ENCODE results near the gene MMP14.
"Not testable (repeated sequence)": the region's sequence is repeated elsewhere in the genome, so short reads cannot be mapped to it uniquely, and the experiment has no call there.

The MMP14 gene

DNA sequence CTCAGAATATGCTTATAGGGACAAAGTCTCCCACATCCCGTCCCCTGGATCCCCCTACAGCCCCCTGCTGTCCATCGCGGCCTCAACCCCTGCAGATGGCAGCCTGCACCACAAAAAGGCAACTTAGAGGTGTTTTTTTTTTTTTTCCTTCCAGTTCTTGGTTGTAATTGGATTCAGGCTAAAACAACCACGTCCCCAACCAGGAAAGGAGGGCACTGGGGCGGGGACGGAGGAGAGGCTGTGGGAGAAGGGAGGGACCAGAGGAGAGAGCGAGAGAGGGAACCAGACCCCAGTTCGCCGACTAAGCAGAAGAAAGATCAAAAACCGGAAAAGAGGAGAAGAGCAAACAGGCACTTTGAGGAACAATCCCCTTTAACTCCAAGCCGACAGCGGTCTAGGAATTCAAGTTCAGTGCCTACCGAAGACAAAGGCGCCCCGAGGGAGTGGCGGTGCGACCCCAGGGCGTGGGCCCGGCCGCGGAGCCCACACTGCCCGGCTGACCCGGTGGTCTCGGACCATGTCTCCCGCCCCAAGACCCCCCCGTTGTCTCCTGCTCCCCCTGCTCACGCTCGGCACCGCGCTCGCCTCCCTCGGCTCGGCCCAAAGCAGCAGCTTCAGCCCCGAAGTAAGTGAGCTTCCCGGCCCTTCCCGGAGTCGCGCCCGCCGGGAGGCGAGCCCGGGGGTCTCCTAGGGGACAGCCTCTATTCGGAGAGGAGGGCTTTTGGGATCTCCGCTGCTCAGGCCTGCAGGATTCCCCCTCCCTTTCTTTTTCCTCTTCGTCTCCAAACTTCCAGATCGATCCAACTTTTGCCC is at the start of gene MMP14:
TSS of gene MMP14 (plus strand) at position 285 of the 813 bp plus-strand sequence. CDS start at position 518, 233 bp downstream.
- DNase-seq (ENCODE audit: extremely low spot score, insufficient read length, low read depth): no peak
- no peak for FAIRE-seq

DNA sequence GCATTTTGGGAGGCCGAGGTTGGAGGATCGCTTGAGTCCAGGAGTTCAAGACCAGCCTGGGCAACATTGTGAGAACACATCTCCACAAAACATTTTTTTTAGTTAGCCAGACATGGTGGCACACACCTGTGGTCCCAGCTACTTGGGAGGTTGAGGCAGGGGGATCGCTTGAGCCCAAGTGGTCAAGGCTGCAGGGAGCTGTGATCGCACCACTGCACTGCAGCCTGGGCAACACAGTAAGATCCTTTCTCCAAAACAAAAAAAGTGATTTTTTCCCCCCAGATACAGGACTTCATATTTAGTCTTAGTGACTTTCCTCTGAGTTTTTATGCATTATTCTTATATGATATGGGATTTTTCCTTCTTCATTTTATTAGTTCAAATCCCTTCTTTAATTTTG is 49.7 kb upstream of the MMP14 start:
- FAIRE-seq (no peak), DNase-seq (ENCODE audit: extremely low spot score, insufficient read length, low read depth) (no peak)

GRCh38 chr14:22791301-22791700 is 45.1 kb upstream of the MMP14 start:
- DNase-seq (ENCODE audit: extremely low spot score, insufficient read length, low read depth): no peak
- FAIRE-seq: peak; percentile 15

DNA sequence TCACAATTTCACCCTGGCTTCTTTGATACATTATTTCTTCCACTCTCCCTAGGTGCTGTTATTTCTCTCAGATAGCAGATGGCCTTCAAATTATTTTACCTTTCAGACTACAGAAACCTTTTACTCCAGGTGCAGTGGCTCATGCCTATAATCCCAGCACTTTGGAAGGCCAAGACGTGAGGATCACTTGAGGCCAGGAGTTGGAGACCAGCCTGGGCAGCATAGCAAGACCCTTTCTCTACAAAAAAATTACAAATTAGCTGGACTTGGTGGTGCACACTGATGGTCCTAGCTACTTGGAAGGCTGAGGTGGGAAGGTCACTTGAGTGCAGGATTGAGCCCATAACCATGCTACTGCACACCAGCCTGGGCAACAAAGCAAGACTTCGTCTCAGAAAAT is 44.2 kb upstream of the MMP14 start:
- FAIRE-seq: no peak
- DNase-seq (ENCODE audit: extremely low spot score, insufficient read length, low read depth): no peak

GRCh38 chr14:22793550-22793949 is 42.8 kb upstream of the MMP14 start:
- FAIRE-seq; DNase-seq (ENCODE audit: extremely low spot score, insufficient read length, low read depth): not testable (repeated sequence)

DNA sequence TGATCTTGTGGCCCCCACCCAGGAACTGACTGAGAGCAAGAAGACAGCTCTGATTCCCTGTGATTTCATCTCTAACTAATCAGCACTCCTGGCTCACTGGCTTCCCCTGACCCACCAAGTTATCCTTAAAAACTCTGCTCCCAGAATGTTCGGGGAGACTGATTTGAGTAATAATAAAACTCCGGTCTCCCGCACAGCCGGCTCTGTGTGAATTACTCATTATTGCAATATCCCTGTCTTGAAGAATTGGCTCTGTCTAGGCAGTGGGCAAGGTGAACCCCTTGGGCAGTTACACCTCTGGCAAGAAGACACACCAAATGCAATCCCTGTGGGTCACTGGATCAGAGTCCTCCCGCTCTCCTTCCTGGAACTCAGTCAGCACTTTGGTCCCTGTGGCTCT is 42.4 kb upstream of the MMP14 start:
- FAIRE-seq: no peak

GRCh38 chr14:22794551-22794951 is 41.8 kb upstream of the MMP14 start:
- no peak for DNase-seq (ENCODE audit: extremely low spot score, insufficient read length, low read depth)
- peak; percentile 86 for FAIRE-seq

More for the DNA sequence above, 42.4 kb upstream of the MMP14 start:
- no peak for DNase-seq (ENCODE audit: extremely low spot score, insufficient read length, low read depth)

- FAIRE-seq (peak; percentile 78), DNase-seq (ENCODE audit: extremely low spot score, insufficient read length, low read depth) (no peak)
Measured at GRCh38 chr14:22796087-22796707, 40.2 kb upstream of the MMP14 start.

- FAIRE-seq (no peak), DNase-seq (ENCODE audit: extremely low spot score, insufficient read length, low read depth) (no peak)
Measured at GRCh38 chr14:22797017-22797917, 39.1 kb upstream of the MMP14 start.

- DNase-seq (ENCODE audit: extremely low spot score, insufficient read length, low read depth): no peak
- FAIRE-seq: no peak
Measured at GRCh38 chr14:22798528-22798927, 37.9 kb upstream of the MMP14 start.

DNA sequence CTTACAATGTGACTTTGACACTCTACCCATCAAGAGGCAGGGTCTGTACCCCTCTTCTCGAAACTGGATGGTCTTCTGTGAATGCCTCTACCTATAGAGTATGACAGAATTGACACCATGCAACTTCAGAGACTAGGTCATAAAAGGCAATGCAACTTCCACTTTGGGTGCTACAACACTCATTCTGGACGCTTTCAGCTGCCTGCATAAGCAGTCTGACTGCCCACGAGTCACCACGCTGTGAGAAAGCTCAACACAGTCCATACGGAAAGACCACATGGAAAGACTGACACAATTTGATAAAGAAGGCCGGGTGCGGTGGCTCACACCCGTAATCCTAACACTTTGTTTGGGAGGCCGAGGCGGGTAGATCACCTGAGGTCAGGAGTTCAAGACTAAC is 36.0 kb upstream of the MMP14 start:
- no peak for FAIRE-seq
- DNase-seq (ENCODE audit: extremely low spot score, insufficient read length, low read depth): no peak

DNA sequence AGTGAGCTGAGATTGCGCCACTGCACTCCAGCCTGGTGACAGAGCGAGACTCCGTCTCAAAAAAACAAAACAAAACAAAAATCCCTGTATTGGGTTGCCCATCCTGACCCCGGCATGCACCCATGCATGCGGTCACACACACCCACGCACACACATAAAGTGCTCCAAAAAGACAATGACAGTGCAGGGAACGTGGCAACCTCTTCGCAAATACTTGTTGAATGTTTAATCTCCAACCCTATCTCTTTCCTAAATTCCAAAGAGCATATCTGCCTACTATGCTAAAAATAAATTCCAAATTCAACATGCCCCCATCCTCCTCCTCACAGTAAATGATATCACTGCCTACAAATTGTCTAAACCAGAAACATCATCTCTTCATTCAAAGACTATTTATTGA is 34.7 kb upstream of the MMP14 start:
- no peak for FAIRE-seq
- DNase-seq (ENCODE audit: extremely low spot score, insufficient read length, low read depth): no peak

- FAIRE-seq: peak; percentile 70
Measured at GRCh38 chr14:22802860-22803686, 33.3 kb upstream of the MMP14 start.

GRCh38 chr14:22803687-22803974 is 32.8 kb upstream of the MMP14 start:
- no peak for FAIRE-seq
- DNase-seq (ENCODE audit: extremely low spot score, insufficient read length, low read depth): no peak

More at GRCh38 chr14:22802860-22803686, 33.3 kb upstream of the MMP14 start:
- DNase-seq (ENCODE audit: extremely low spot score, insufficient read length, low read depth): no peak

- FAIRE-seq; DNase-seq (ENCODE audit: extremely low spot score, insufficient read length, low read depth): not testable (repeated sequence)
Measured at GRCh38 chr14:22805235-22805634, 31.1 kb upstream of the MMP14 start.

DNA sequence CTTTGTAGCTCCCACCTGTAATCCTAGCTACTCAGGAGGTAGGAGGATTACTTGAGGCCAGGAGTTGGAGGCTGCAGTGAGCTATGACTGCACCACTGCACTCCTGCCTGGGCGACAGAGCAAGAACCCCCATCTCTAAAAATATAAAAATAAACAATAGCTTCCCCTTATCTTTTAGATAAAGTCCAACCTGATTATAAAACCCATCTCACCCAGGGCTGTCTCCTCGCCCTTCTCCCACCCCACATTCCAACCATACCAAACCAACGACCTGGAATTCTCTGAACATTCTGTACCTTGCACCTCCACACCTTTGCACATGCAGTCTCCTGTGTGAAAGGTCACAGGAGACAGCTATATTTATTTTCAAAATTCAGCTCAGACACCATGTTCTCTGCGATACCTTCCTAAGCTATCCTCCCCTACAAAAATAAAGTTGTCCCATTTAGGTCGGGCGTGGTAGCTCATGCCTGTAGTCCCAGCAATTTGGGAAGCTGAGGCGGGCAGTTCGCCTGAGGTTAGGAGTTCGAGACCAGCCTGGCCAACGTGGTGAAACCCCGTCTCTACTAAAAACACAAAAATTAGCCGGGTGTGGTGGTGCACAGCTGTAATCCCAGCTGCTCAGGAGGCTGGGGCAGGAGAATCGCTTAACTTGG is 28.8 kb upstream of the MMP14 start:
- FAIRE-seq: no peak
- no peak for DNase-seq (ENCODE audit: extremely low spot score, insufficient read length, low read depth)

- DNase-seq (ENCODE audit: extremely low spot score, insufficient read length, low read depth) (no peak), FAIRE-seq (no peak)
Measured at GRCh38 chr14:22808388-22809209, 27.8 kb upstream of the MMP14 start.

DNA sequence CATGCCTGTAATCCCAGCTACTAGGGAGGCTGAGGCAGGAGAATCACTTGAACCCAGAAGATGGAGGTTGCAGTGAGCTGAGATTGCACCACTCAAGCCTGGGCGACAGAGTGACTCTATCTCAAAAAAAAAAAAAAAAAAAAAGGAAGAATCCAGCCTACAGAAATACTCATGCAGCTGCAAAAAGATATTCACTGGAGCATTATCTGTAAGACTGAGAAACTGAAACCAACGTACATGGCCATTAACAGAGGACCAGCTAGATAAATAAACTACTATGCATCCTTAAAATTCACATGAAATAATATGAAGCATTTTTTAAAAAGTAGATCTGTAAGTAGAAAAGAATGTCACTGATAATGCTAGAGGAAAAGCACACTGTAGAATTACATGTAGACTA is 24.7 kb upstream of the MMP14 start:
- no peak for FAIRE-seq

GRCh38 chr14:22812744-22813143 is 23.6 kb upstream of the MMP14 start:
- FAIRE-seq (no peak), DNase-seq (ENCODE audit: extremely low spot score, insufficient read length, low read depth) (no peak)

More for the DNA sequence above, 24.7 kb upstream of the MMP14 start:
- DNase-seq (ENCODE audit: extremely low spot score, insufficient read length, low read depth): no peak

Data from GM18507 (cell line).